Astrocyte (in vitro differentiated cells and primary cell): ENCODE data around the gene PPP1R7.

Source experiments
- CTCF ChIP-seq: IDR thresholded peaks from 2 replicates; pipeline ENCODE4 v1.5.1; 2011; ENCODE audit warnings: low read depth, mild to moderate bottlenecking, inconsistent platforms, low read length, moderate library complexity; ENCODE audit not compliant: insufficient read depth
- EZH2 ChIP-seq: IDR thresholded peaks from 2 replicates; pipeline ENCODE4 v1.6.1; 2012; ENCODE audit warnings: mild to moderate bottlenecking, low read length, inconsistent platforms; ENCODE audit not compliant: insufficient read depth

GRCh38 chr2:241130316-241130715 lies 20.0 kb upstream of the PPP1R7 start:
- no peak for TF ChIP-seq CTCF
- TF ChIP-seq EZH2 = no peak
